ENCODE measurements around the gene OR10G7.

GRCh38 chr11:124050748-124051147, 9.6 kb upstream of the OR10G7 start:
- TF ChIP-seq GATA3 (IDR thresholded peaks at IDR 0.05; ENCODE audit: low read depth, low read length) (no peak), GATA2 (IDR thresholded peaks at IDR 0.05; ENCODE audit: low read depth, low read length) (no peak)

Measured in SH-SY5Y (cell line).